ENCODE data around the gene PSMB10. TPM values are rescaled to one million over a fixed set of nuclear protein-coding genes. Genes with fewer than 3 reads are reported as not detected.
A peak's percentile ranks its signal among the peaks of the same experiment; 100 is the strongest.
"Not testable (repeated sequence)": the region's sequence is repeated elsewhere in the genome, so short reads cannot be mapped to it uniquely, and the experiment has no call there.

The PSMB10 gene
- 28.7 and 36.6 TPM in 2 replicates for total RNA-seq (2014; rRNA removed; shearing (Covaris generic))

- H3K27me3 ChIP-seq (ENCODE audit: control insufficient read depth, insufficient read depth, low read length), result no peaks in the 10 kb centered on the region
- H3K4me3 ChIP-seq (ENCODE audit: insufficient read depth, low read depth, low read length), result peak within 1 kb of the TSS; percentile 98
- DNase-seq, result peak; percentile 89
- H3K36me3 ChIP-seq (replicated peaks; ENCODE audit: control insufficient read depth, insufficient read depth, low read length), result peaks cover 1% of the 10 kb centered on the region
Observed at GRCh38 chr16:67936124-67936879, at the start of gene PSMB10. Gene PSMB10 (minus strand): TSS chr16:67936850. CDS start chr16:67936749, 101 bp downstream.

GRCh38 chr16:67982011-67982696 lies 45.5 kb upstream of the PSMB10 start:
- Histone ChIP-seq H3K4me3 (ENCODE audit: insufficient read depth, low read depth, low read length) (no peak overlapping the region), H3K36me3 (replicated peaks; ENCODE audit: control insufficient read depth, insufficient read depth, low read length) (no peaks in the 10 kb centered on the region), H3K27me3 (ENCODE audit: control insufficient read depth, insufficient read depth, low read length) (no peaks in the 10 kb centered on the region; the same call in 1 of the 2 replicates)
- no peak for DNase-seq

GRCh38 chr16:67979955-67980678 lies 43.5 kb upstream of the PSMB10 start, which contains the start of gene DPEP3:
Gene DPEP3 (minus strand): TSS chr16:67980499. CDS start chr16:67980380, 119 bp downstream.
- DNase-seq, result peak; percentile 97
- H3K27me3 ChIP-seq (ENCODE audit: control insufficient read depth, insufficient read depth, low read length), result peaks cover 1% of the 10 kb centered on the region; the same call in 1 of the 2 replicates
- H3K36me3 ChIP-seq (replicated peaks; ENCODE audit: control insufficient read depth, insufficient read depth, low read length), result no peaks in the 10 kb centered on the region
- no peak within 1 kb of the TSS for H3K4me3 ChIP-seq (ENCODE audit: insufficient read depth, low read depth, low read length)

- Histone ChIP-seq H3K36me3 (replicated peaks; ENCODE audit: control insufficient read depth, insufficient read depth, low read length) (no peaks in the 10 kb centered on the region), H3K4me3 (ENCODE audit: insufficient read depth, low read depth, low read length) (no peak overlapping the region)
- peak; percentile 34 for DNase-seq
Observed at GRCh38 chr16:67977469-67978227, 41.0 kb upstream of the PSMB10 start.

GRCh38 chr16:67977005-67977404 lies 40.4 kb upstream of the PSMB10 start:
- Histone ChIP-seq H3K36me3 (replicated peaks; ENCODE audit: control insufficient read depth, insufficient read depth, low read length) (no peaks in the 10 kb centered on the region), H3K27me3 (ENCODE audit: control insufficient read depth, insufficient read depth, low read length) (peaks cover 1% of the 10 kb centered on the region; the same call in 1 of the 2 replicates), H3K4me3 (ENCODE audit: insufficient read depth, low read depth, low read length) (no peak overlapping the region)
- DNase-seq, result no peak

More at GRCh38 chr16:67977469-67978227, 41.0 kb upstream of the PSMB10 start:
- H3K27me3 ChIP-seq (ENCODE audit: control insufficient read depth, insufficient read depth, low read length), result peaks cover 1% of the 10 kb centered on the region; the same call in 1 of the 2 replicates

- Histone ChIP-seq H3K36me3 (replicated peaks; ENCODE audit: control insufficient read depth, insufficient read depth, low read length) (no peaks in the 10 kb centered on the region), H3K4me3 (ENCODE audit: insufficient read depth, low read depth, low read length) (no peak overlapping the region), H3K27me3 (ENCODE audit: control insufficient read depth, insufficient read depth, low read length) (peaks cover 1% of the 10 kb centered on the region; the same call in 1 of the 2 replicates)
- DNase-seq, result no peak
Observed at GRCh38 chr16:67976205-67976604, 39.6 kb upstream of the PSMB10 start.

- no peak for DNase-seq
- H3K27me3 ChIP-seq (ENCODE audit: control insufficient read depth, insufficient read depth, low read length), result peaks cover 1% of the 10 kb centered on the region; the same call in 1 of the 2 replicates
Observed at GRCh38 chr16:67975321-67976105, 38.9 kb upstream of the PSMB10 start.

GRCh38 chr16:67972285-67972684 lies 35.6 kb upstream of the PSMB10 start:
- H3K36me3 ChIP-seq (replicated peaks; ENCODE audit: control insufficient read depth, insufficient read depth, low read length); H3K4me3 ChIP-seq (ENCODE audit: insufficient read depth, low read depth, low read length); H3K27me3 ChIP-seq (ENCODE audit: control insufficient read depth, insufficient read depth, low read length); DNase-seq: not testable (repeated sequence)

More at GRCh38 chr16:67975321-67976105, 38.9 kb upstream of the PSMB10 start:
- Histone ChIP-seq H3K36me3 (replicated peaks; ENCODE audit: control insufficient read depth, insufficient read depth, low read length) (no peaks in the 10 kb centered on the region), H3K4me3 (ENCODE audit: insufficient read depth, low read depth, low read length) (no peak overlapping the region)

GRCh38 chr16:67971111-67971510 lies 34.5 kb upstream of the PSMB10 start:
- Histone ChIP-seq H3K4me3 (ENCODE audit: insufficient read depth, low read depth, low read length) (no peak overlapping the region), H3K27me3 (ENCODE audit: control insufficient read depth, insufficient read depth, low read length) (no peaks in the 10 kb centered on the region), H3K36me3 (replicated peaks; ENCODE audit: control insufficient read depth, insufficient read depth, low read length) (no peaks in the 10 kb centered on the region)
- DNase-seq, result no peak

GRCh38 chr16:67969254-67970039 lies 32.8 kb upstream of the PSMB10 start:
- DNase-seq, result peak; percentile 91
- Histone ChIP-seq H3K27me3 (ENCODE audit: control insufficient read depth, insufficient read depth, low read length) (no peaks in the 10 kb centered on the region), H3K4me3 (ENCODE audit: insufficient read depth, low read depth, low read length) (peak overlapping the region; percentile 64), H3K36me3 (replicated peaks; ENCODE audit: control insufficient read depth, insufficient read depth, low read length) (no peaks in the 10 kb centered on the region; the same call in 1 of the 2 replicates)

- Histone ChIP-seq H3K36me3 (replicated peaks; ENCODE audit: control insufficient read depth, insufficient read depth, low read length) (no peaks in the 10 kb centered on the region; the same call in 1 of the 2 replicates), H3K4me3 (ENCODE audit: insufficient read depth, low read depth, low read length) (peak within 1 kb of the TSS; percentile 92), H3K27me3 (ENCODE audit: control insufficient read depth, insufficient read depth, low read length) (no peaks in the 10 kb centered on the region)
- peak; percentile 99 for DNase-seq
Observed at GRCh38 chr16:67968400-67969253, 32.0 kb upstream of the PSMB10 start, which contains the start of gene SLC12A4. Gene SLC12A4 (minus strand): TSS chr16:67968637. CDS start chr16:67968553, 84 bp downstream.

GRCh38 chr16:67967958-67968399 lies 31.3 kb upstream of the PSMB10 start:
- DNase-seq, result peak; percentile 89

More at GRCh38 chr16:67967958-67968399, 31.3 kb upstream of the PSMB10 start:
- H3K4me3 ChIP-seq (ENCODE audit: insufficient read depth, low read depth, low read length), result peak overlapping the region; percentile 92
- peaks cover 4% of the 10 kb centered on the region for H3K36me3 ChIP-seq (replicated peaks; ENCODE audit: control insufficient read depth, insufficient read depth, low read length)
- H3K27me3 ChIP-seq (ENCODE audit: control insufficient read depth, insufficient read depth, low read length), result no peaks in the 10 kb centered on the region

All from H7 (cell line).